Trophoblast cell (in vitro differentiated cells and primary cell): Measurements from ENCODE around the gene TMED5.

Experiments
- DNase-seq, 2 donors: peaks; one replicate each; pipeline ENCODE4 v3.0.0-alpha.2; 2016
- H2AFZ ChIP-seq: 2 replicates; pipeline ENCODE4 v1.6.1; 2013; ENCODE audit warnings: low read length, moderate library complexity, mild to moderate bottlenecking; ENCODE audit not compliant: insufficient read depth, poor library complexity
- H2AK5ac ChIP-seq: 2 replicates; pipeline ENCODE4 v1.6.1; 2013; ENCODE audit warnings: mild to moderate bottlenecking, low read length
- H2BK120ac ChIP-seq: 2 replicates; pipeline ENCODE4 v1.6.1; 2013; ENCODE audit warnings: low read length, mild to moderate bottlenecking, moderate library complexity; ENCODE audit not compliant: insufficient read depth, poor library complexity
- H2BK12ac ChIP-seq: 2 replicates; pipeline ENCODE4 v1.6.1; 2013; ENCODE audit warnings: mild to moderate bottlenecking, low read length, moderate library complexity
- H2BK5ac ChIP-seq: 2 replicates; pipeline ENCODE4 v1.6.1; 2013; ENCODE audit warnings: low read length, low read depth, moderate library complexity, mild to moderate bottlenecking; ENCODE audit not compliant: poor library complexity
- H3K14ac ChIP-seq: 2 replicates; pipeline ENCODE4 v1.6.1; 2013; ENCODE audit warnings: mild to moderate bottlenecking, low read length
- H3K18ac ChIP-seq: 2 replicates; pipeline ENCODE4 v1.6.1; 2013; ENCODE audit warnings: mild to moderate bottlenecking, low read length
- H3K23ac ChIP-seq: 2 replicates; pipeline ENCODE4 v1.6.1; 2013; ENCODE audit warnings: low read length
- H3K27ac ChIP-seq: 2 replicates; pipeline ENCODE4 v1.5.1; 2013; ENCODE audit warnings: low read depth, mild to moderate bottlenecking, inconsistent platforms, low read length, moderate library complexity
- H3K27me3 ChIP-seq: 2 replicates; pipeline ENCODE4 v1.6.1; 2013; ENCODE audit warnings: inconsistent platforms, mild to moderate bottlenecking, low read length, moderate library complexity; ENCODE audit not compliant: insufficient read depth
- H3K36me3 ChIP-seq, 2 experiments: 1 replicate in 1 of 2; 2 replicates in 1 of 2; pipeline ENCODE4 v1.6.1; 2013; ENCODE audit warnings: low read length in 2 of 2, mild to moderate bottlenecking in 2 of 2, moderate library complexity in 1 of 2; ENCODE audit not compliant: insufficient read depth in 2 of 2, control insufficient read depth in 1 of 2
- H3K4ac ChIP-seq: 2 replicates; pipeline ENCODE4 v1.6.1; 2013; ENCODE audit warnings: low read depth, mild to moderate bottlenecking, low read length, moderate library complexity
- H3K4me1 ChIP-seq, 2 experiments: 1 replicate in 1 of 2; 2 replicates in 1 of 2; pipeline ENCODE4 v1.6.1; 2013; ENCODE audit warnings: low read length in 2 of 2, mild to moderate bottlenecking in 2 of 2, moderate library complexity in 1 of 2; ENCODE audit not compliant: insufficient read depth in 2 of 2, control insufficient read depth in 1 of 2
- H3K4me2 ChIP-seq: 2 replicates; pipeline ENCODE4 v1.6.1; 2013; ENCODE audit warnings: inconsistent platforms, mild to moderate bottlenecking, low read length, moderate library complexity
- H3K4me3 ChIP-seq: 2 replicates; pipeline ENCODE4 v1.5.1; 2013; ENCODE audit warnings: mild to moderate bottlenecking, low read depth, low read length, inconsistent platforms
- H3K79me1 ChIP-seq: one replicate; pipeline ENCODE4 v1.6.1; 2013; ENCODE audit warnings: low read length
- H3K79me2 ChIP-seq: 2 replicates; pipeline ENCODE4 v1.6.1; 2013; ENCODE audit warnings: low read length, mild to moderate bottlenecking; ENCODE audit not compliant: control insufficient read depth, insufficient read depth, poor library complexity
- H3K9ac ChIP-seq: 2 replicates; pipeline ENCODE4 v1.6.1; 2013; ENCODE audit warnings: mild to moderate bottlenecking, low read length
- H3K9me3 ChIP-seq: 2 replicates; pipeline ENCODE4 v1.6.1; 2013; ENCODE audit warnings: low read depth, mild to moderate bottlenecking, control low read depth, inconsistent platforms, low read length; ENCODE audit not compliant: insufficient read depth
- H4K12ac ChIP-seq: 2 replicates; pipeline ENCODE4 v1.6.1; 2013; ENCODE audit warnings: low read depth, mild to moderate bottlenecking, low read length, moderate library complexity
- H4K8ac ChIP-seq: 2 replicates; pipeline ENCODE4 v1.6.1; 2013; ENCODE audit warnings: low read depth, mild to moderate bottlenecking, low read length, moderate library complexity
- H4K91ac ChIP-seq: one replicate; pipeline ENCODE4 v1.6.1; 2013; ENCODE audit warnings: low read depth, mild to moderate bottlenecking, low read length, moderate library complexity
- WGBS: extraction: QIAGEN DNeasy Blood & Tissue Kit; methylation state at CpG from one replicate; pipeline ENCODE4 v1.1.7; 2013; ENCODE audit warnings: missing lambda C conversion rate; ENCODE audit not compliant: insufficient read length, insufficient coverage; ENCODE audit errors: extremely low coverage; 5-methylcytosine and 5-hydroxymethylcytosine counted together

Gene TMED5

GRCh38 chr1:93155335-93155734 lies 24.9 kb downstream of the TMED5 start:
- Histone ChIP-seq H2BK12ac (no peak overlapping the region), H3K4ac (no peak overlapping the region), H3K79me1 (no peaks in the 10 kb centered on the region), H2BK5ac (no peak overlapping the region), H3K9me3 (peaks cover 2% of the 10 kb centered on the region), H2AFZ (no peak overlapping the region), H4K8ac (no peak overlapping the region), H3K23ac (no peak overlapping the region), H3K14ac (no peak overlapping the region), H4K12ac (no peak overlapping the region), H3K4me3 (no peak overlapping the region), H3K4me2 (no peak overlapping the region), H3K36me3 (peaks cover 5% of the 10 kb centered on the region in 2 experiments), H3K18ac (no peak overlapping the region), H3K27ac (no peak overlapping the region), H2AK5ac (no peak overlapping the region), H4K91ac (no peak overlapping the region), H3K9ac (no peak overlapping the region), H3K27me3 (no peaks in the 10 kb centered on the region), H2BK120ac (no peak overlapping the region), H3K79me2 (no peaks in the 10 kb centered on the region), H3K4me1 (no peaks in the 10 kb centered on the region)
- WGBS, result no CpG with 5 or more reads among the region's 3 CpGs
- no peak for DNase-seq

GRCh38 chr1:93154898-93155297 lies 25.3 kb downstream of the TMED5 start:
- Histone ChIP-seq H3K27ac (no peak overlapping the region), H3K9ac (no peak overlapping the region), H2BK120ac (no peak overlapping the region), H4K8ac (no peak overlapping the region), H3K4me1 (no peaks in the 10 kb centered on the region), H3K27me3 (no peaks in the 10 kb centered on the region), H3K23ac (no peak overlapping the region), H3K79me2 (no peaks in the 10 kb centered on the region), H3K9me3 (peaks cover 2% of the 10 kb centered on the region), H4K12ac (no peak overlapping the region), H3K4me3 (no peak overlapping the region), H2BK12ac (no peak overlapping the region), H3K18ac (no peak overlapping the region), H3K4ac (no peak overlapping the region), H4K91ac (no peak overlapping the region), H3K14ac (no peak overlapping the region), H3K36me3 (peaks cover 5% of the 10 kb centered on the region in 2 experiments), H3K4me2 (no peak overlapping the region), H2AK5ac (no peak overlapping the region), H2BK5ac (no peak overlapping the region), H3K79me1 (no peaks in the 10 kb centered on the region), H2AFZ (no peak overlapping the region)
- DNase-seq, result no peak

- Histone ChIP-seq H3K23ac (no peak overlapping the region), H2BK12ac (no peak overlapping the region), H3K4me1 (no peaks in the 10 kb centered on the region), H4K91ac (no peak overlapping the region), H3K9ac (no peak overlapping the region), H4K12ac (no peak overlapping the region), H3K4me2 (no peak overlapping the region), H3K4me3 (no peak overlapping the region), H3K79me2 (no peaks in the 10 kb centered on the region), H3K4ac (no peak overlapping the region), H3K14ac (no peak overlapping the region), H3K9me3 (peaks cover 2% of the 10 kb centered on the region), H3K18ac (no peak overlapping the region), H2BK120ac (no peak overlapping the region), H3K36me3 (peaks cover 7 to 12% of the 10 kb centered on the region in 2 experiments), H3K79me1 (no peaks in the 10 kb centered on the region), H2AK5ac (no peak overlapping the region), H3K27me3 (no peaks in the 10 kb centered on the region), H4K8ac (no peak overlapping the region), H2BK5ac (no peak overlapping the region), H2AFZ (no peak overlapping the region), H3K27ac (no peak overlapping the region)
- DNase-seq, result no peak
- no CpG with 5 or more reads among the region's 2 CpGs for WGBS
Observed at GRCh38 chr1:93152835-93153234, 27.4 kb downstream of the TMED5 start.

- no peak overlapping the region for H2BK12ac ChIP-seq
- H3K27me3 ChIP-seq, result no peaks in the 10 kb centered on the region
- H3K4ac ChIP-seq, result no peak overlapping the region
- H2BK120ac ChIP-seq, result no peak overlapping the region
- no peak overlapping the region for H3K4me2 ChIP-seq
- no peak overlapping the region for H2AFZ ChIP-seq
- H3K14ac ChIP-seq, result no peak overlapping the region
- H3K9me3 ChIP-seq, result peaks cover 2% of the 10 kb centered on the region
- no peak overlapping the region for H3K4me3 ChIP-seq
- no peaks in the 10 kb centered on the region for H3K79me2 ChIP-seq
- H3K79me1 ChIP-seq, result no peaks in the 10 kb centered on the region
- H3K4me1 ChIP-seq, result no peaks in the 10 kb centered on the region
- no peak overlapping the region for H2BK5ac ChIP-seq
- H3K36me3 ChIP-seq, result peaks cover 4 to 10% of the 10 kb centered on the region in 2 experiments
- no peak overlapping the region for H3K23ac ChIP-seq
- no peak for DNase-seq
- no peak overlapping the region for H4K12ac ChIP-seq
- no peak overlapping the region for H4K8ac ChIP-seq
- H3K18ac ChIP-seq, result no peak overlapping the region
- H3K27ac ChIP-seq, result no peak overlapping the region
- no peak overlapping the region for H3K9ac ChIP-seq
- no peak overlapping the region for H2AK5ac ChIP-seq
- H4K91ac ChIP-seq, result no peak overlapping the region
Observed at GRCh38 chr1:93151474-93151873, 28.7 kb downstream of the TMED5 start.
